ENCODE results near the gene BATF3. TPM values are rescaled to one million over a fixed set of nuclear protein-coding genes. Genes with fewer than 3 reads are reported as not detected.

Gene BATF3
- total RNA-seq, 4 donors from 2014 or later: 1.2 to 1.6 (median 1.2) TPM

DNA sequence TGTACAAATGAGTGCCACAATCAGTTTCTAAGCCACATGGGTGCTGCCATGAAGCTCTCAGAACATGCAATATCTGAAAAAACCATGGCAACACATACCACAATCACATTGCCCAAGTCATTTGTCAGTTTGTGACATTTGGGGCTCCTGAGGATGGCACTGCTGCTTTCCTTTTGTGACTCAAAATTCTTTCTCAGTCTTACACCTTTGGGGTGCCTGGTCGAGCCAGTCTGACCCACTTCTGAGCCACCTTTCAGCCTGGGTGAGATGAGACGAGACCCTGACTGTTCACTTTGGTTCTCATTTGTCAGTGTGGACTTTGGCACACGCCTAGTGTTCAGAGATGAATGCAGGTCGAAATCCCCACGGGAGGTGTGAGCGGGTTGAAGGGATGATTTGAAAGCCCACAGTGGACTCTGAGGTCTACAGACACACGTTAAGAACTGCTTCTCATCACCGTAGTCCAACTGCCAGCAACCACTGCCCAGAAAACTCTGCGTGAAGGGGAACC lies 8.0 kb downstream of the BATF3 start:
- TF ChIP-seq, protein P1, sequence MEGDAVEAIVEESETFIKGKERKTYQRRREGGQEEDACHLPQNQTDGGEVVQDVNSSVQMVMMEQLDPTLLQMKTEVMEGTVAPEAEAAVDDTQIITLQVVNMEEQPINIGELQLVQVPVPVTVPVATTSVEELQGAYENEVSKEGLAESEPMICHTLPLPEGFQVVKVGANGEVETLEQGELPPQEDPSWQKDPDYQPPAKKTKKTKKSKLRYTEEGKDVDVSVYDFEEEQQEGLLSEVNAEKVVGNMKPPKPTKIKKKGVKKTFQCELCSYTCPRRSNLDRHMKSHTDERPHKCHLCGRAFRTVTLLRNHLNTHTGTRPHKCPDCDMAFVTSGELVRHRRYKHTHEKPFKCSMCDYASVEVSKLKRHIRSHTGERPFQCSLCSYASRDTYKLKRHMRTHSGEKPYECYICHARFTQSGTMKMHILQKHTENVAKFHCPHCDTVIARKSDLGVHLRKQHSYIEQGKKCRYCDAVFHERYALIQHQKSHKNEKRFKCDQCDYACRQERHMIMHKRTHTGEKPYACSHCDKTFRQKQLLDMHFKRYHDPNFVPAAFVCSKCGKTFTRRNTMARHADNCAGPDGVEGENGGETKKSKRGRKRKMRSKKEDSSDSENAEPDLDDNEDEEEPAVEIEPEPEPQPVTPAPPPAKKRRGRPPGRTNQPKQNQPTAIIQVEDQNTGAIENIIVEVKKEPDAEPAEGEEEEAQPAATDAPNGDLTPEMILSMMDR (IDR thresholded peaks at IDR 0.05): no peak
- no peak for TF ChIP-seq POLR2A (IDR thresholded peaks at IDR 0.05)
- Histone ChIP-seq H3K36me3 (no peaks in the 10 kb centered on the region), H3K4me1 (no peaks in the 10 kb centered on the region), H3K4me3 (replicated peaks in 1 of 3) (no peak overlapping the region), H3K27ac (no peak overlapping the region), H3K9me3 (no peaks in the 10 kb centered on the region), H3K27me3 (no peaks in the 10 kb centered on the region)
- intact Hi-C loops (cut with DNase I): no loop called here
- no peak for DNase-seq
- 88 to 89% methylated on average over 9 of the region's 9 CpGs for WGBS, 2 donors

DNA sequence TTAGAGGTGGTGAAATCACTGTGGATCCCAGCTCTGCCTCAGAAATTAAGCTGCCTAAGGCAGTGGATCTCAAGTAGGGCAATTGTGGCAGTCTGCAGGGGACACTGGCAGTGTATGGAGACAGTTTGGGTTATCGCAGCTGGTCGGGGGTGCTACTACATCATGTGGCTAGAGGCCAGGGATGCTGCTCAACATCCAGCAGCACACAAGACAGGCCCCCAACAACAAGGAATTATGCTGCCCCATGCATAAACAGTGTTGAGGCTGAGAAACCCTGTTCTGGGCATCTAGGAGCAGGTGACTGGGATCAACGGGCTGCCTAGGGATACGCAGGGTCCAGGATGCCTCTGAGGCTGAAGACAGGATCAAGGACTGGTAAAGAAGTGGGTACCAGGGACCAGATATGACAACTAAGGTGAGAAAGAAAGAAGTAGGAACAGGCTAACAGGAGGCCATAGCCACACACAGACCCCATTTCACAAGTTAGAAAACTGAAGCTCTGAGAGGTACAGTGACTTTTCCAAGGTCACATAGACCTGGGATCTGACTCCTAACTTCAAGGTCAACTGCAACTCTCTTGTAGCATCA lies 8.7 kb downstream of the BATF3 start:
- Histone ChIP-seq H3K4me1 (no peaks in the 10 kb centered on the region), H3K9me3 (no peaks in the 10 kb centered on the region), H3K27ac (no peak overlapping the region), H3K36me3 (no peaks in the 10 kb centered on the region), H3K27me3 (no peaks in the 10 kb centered on the region), H3K4me3 (replicated peaks in 1 of 3) (no peak overlapping the region)
- DNase-seq: no peak
- TF ChIP-seq, protein P1 (IDR thresholded peaks at IDR 0.05): no peak
- no peak for TF ChIP-seq POLR2A (IDR thresholded peaks at IDR 0.05)
- intact Hi-C loops (cut with DNase I): no loop called here
- WGBS, 2 donors: 92 to 97% methylated on average over 4 of the region's 4 CpGs

DNA sequence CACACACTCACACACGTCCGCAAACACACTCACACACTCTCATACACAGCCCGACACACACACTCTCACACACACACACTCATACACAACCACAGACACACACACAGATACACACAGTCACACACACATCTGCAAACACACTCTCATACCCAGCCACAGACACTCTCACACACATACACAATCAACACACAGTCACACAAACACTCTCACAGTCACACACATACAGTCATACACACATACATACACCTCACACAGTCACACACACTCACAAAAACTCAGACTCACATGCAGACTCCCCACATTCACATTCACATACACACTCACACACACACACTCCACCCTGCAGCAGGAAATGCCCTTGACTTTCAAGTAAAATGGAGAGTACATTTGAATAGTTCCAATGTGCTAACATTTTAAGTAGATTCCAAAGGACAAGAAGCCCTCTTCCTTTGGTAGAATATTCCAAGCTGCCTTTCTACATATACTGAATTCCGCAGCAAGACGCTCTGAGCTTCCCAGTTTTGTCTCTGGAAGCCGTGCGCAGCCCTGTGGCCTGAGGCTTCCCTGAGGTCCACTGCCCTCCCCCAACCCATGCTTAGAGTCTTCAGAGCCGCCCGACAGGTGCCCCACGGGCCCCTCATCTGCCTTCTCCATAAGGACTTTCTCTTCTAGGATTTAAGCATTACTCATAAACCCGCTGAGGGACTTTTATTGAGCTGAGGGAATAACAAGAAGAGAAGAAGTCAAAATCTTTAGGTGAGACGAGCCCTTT lies 9.7 kb downstream of the BATF3 start:
- TF ChIP-seq, protein P1 (IDR thresholded peaks at IDR 0.05): no peak
- no peak for DNase-seq
- Histone ChIP-seq H3K27ac (no peak overlapping the region), H3K36me3 (no peaks in the 10 kb centered on the region), H3K4me1 (no peaks in the 10 kb centered on the region), H3K9me3 (no peaks in the 10 kb centered on the region), H3K27me3 (no peaks in the 10 kb centered on the region), H3K4me3 (replicated peaks in 1 of 3) (no peak overlapping the region)
- WGBS, 2 donors: 74 to 80% methylated on average over 12 of the region's 12 CpGs
- intact Hi-C loops (cut with DNase I): no loop called here

DNA sequence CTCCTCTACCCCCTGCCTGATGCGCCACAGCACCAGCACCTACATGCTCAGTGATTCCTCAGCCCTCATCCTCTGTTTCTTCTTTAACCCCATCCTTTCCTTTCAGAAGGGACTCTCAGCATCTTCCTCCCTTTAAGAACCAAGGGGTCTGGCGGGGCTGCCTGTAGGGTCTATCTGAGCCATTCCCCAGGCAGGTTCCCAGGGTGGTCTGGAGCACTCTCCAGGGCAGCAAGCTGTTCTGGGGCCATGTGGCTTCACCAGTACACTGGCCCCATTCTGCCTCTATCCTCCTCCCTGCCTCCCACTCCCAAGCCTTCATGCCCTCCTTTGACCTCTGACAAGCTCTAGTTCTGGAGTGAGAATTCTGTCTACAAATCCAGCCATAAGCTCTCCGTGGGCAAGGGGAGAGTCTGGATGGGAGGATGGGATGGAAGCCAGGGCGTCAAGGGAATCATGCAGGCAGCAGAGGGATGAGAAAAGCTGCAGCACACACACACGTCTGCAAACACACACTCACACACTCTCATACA lies 10.4 kb downstream of the BATF3 start:
- Histone ChIP-seq H3K4me3 (replicated peaks in 1 of 3) (no peak overlapping the region), H3K27ac (no peak overlapping the region), H3K36me3 (no peaks in the 10 kb centered on the region), H3K4me1 (no peaks in the 10 kb centered on the region), H3K27me3 (no peaks in the 10 kb centered on the region), H3K9me3 (no peaks in the 10 kb centered on the region)
- DNase-seq: no peak
- TF ChIP-seq, protein P1 (IDR thresholded peaks at IDR 0.05): no peak
- no peak for TF ChIP-seq POLR2A (IDR thresholded peaks at IDR 0.05)
- 82 to 87% methylated on average over 5 of the region's 5 CpGs for WGBS, 2 donors
- intact Hi-C loops (cut with DNase I): no loop called here

All from thyroid gland (tissue), 4 donors.